Fibroblast of pulmonary artery (primary cell): ENCODE results near the gene TMEM132D.

Experiments
- DNase-seq: peaks from one replicate; pipeline ENCODE4 v3.0.0-alpha.2; 2010; ENCODE audit warnings: low read depth
- H3K4me3 ChIP-seq: replicated peaks from 2 replicates; pipeline ENCODE4 v1.5.1; 2011; ENCODE audit warnings: low read depth, mild to moderate bottlenecking, control low read depth, low read length, moderate library complexity
- TF ChIP-seq, protein P1 (sequence below): IDR thresholded peaks from 2 replicates; pipeline ENCODE4 v1.5.1; 2011; ENCODE audit warnings: mild to moderate bottlenecking, control low read depth, low read length, inconsistent platforms; ENCODE audit errors: missing control alignments

Gene TMEM132D

GRCh38 chr12:129657179-129657578, 246.6 kb downstream of the TMEM132D start:
- no peak for DNase-seq
- TF ChIP-seq, protein P1, sequence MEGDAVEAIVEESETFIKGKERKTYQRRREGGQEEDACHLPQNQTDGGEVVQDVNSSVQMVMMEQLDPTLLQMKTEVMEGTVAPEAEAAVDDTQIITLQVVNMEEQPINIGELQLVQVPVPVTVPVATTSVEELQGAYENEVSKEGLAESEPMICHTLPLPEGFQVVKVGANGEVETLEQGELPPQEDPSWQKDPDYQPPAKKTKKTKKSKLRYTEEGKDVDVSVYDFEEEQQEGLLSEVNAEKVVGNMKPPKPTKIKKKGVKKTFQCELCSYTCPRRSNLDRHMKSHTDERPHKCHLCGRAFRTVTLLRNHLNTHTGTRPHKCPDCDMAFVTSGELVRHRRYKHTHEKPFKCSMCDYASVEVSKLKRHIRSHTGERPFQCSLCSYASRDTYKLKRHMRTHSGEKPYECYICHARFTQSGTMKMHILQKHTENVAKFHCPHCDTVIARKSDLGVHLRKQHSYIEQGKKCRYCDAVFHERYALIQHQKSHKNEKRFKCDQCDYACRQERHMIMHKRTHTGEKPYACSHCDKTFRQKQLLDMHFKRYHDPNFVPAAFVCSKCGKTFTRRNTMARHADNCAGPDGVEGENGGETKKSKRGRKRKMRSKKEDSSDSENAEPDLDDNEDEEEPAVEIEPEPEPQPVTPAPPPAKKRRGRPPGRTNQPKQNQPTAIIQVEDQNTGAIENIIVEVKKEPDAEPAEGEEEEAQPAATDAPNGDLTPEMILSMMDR = no peak
- H3K4me3 ChIP-seq = no peak overlapping the region

DNA sequence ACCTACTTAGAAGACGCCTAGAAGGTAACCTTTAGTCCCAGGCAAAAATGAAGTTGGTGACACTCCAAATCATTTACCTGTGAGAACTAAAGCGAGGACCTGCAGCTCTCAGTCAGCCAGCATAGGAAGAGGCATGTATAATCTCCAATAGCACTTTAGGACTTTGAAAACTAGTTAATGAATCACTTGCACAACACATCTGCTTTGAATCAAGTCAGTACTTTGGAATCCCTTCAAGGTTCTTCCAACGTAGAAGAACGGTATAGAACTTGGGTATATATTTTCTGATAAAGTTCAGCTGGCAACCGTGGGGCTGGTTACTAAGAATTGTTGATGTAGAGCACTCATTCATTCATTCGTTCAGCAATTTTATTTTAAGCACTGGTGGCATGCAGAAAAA, 251.9 kb downstream of the TMEM132D start:
- no peak for DNase-seq
- TF ChIP-seq, protein P1 = no peak
- no peak overlapping the region for H3K4me3 ChIP-seq

DNA sequence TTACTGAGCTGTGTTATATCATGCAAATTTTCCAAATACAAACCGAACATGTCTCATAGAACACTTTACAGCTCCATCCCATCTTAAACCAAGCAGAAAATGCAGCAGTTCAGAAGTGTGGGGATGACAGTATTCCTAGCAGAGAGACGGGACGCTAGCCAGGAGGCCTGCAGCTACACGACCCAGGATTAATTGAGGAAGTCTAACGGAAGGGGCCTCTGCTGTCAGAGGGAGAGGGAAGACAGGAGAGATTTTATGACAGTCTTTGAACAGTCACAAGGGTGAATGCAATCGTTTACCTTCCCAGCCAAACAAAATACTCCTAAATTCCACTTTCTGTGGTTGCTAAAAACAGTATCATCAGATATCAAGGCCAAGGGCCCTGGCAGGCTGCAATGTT, 261.9 kb downstream of the TMEM132D start:
- TF ChIP-seq, protein P1 = no peak
- no peak for DNase-seq
- no peak overlapping the region for H3K4me3 ChIP-seq

DNA sequence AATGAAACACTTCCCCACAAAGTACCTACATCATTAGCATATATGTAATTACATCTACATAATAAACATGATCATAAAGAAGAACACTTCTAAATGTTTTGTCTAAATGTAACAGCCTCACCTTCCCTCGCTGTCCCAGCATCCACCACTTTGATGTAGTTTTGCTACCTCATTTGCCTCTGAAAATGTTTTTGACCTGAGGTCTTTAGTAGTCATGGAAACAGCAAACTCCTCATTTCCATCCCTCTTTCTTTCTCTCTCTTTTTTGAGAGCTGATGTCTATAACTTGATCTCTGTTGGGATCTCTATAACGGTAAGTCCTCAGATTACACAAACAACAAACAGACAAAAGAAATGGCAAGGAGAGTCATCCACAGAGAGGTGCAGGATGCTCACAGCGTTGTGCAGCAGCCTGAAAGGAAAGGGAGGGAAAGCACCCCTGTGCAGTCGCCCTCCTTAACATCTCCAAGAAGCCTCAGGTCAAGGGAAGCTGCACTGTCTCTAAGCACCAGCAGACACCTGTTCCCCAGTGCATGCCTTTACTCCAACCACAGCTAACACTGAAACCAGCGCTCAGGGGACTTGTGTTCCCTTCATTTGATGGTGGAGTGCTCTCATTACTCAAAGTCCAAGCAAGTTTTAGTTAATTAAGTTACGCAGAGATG, 268.7 kb downstream of the TMEM132D start:
- TF ChIP-seq, protein P1 = no peak
- DNase-seq = no peak
- no peak overlapping the region for H3K4me3 ChIP-seq

GRCh38 chr12:129631316-129631715, 272.5 kb downstream of the TMEM132D start:
- no peak overlapping the region for H3K4me3 ChIP-seq
- no peak for DNase-seq
- TF ChIP-seq, protein P1 = no peak

GRCh38 chr12:129629901-129630300, 273.9 kb downstream of the TMEM132D start:
- TF ChIP-seq, protein P1 = no peak
- DNase-seq = no peak
- no peak overlapping the region for H3K4me3 ChIP-seq

DNA sequence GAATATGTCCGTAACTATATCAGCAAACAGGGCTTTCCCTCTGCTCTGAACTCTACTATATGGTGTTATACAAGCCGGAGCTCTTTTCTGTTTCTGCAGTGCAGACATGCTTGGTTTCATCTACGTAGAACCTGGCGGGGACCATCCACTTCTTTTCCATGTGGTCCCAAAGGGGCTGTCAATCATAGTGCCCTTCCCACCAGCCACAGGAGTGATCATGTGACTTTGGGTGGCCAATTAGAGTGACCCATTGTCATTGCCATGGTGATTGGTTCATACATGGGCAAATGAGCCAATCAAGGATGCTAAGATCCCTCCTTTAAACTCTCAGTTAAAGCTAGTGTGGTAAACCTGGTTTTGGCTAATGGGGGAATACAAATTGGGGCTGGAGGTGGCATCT, 281.3 kb downstream of the TMEM132D start:
- H3K4me3 ChIP-seq = no peak overlapping the region
- DNase-seq = no peak
- TF ChIP-seq, protein P1 = no peak
